GM23248 (cell line): Measurements from ENCODE around the gene HYKK. TPM values are rescaled to one million over a fixed set of nuclear protein-coding genes. Genes with fewer than 3 reads are reported as not detected.

Source experiments
- DNase-seq: peaks from one replicate; pipeline ENCODE4 v3.0.0-alpha.2; 2015
- H2AFZ ChIP-seq: fragments of 200-600 bp; sonication (generic); 2 replicates; pipeline ENCODE4 v1.6.1; 2016; ENCODE audit warnings: antibody characterized with exemption
- H3F3A ChIP-seq: fragments of 200-600 bp; sonication (generic); 2 replicates; pipeline ENCODE4 v1.6.1; 2016; ENCODE audit warnings: mild to moderate bottlenecking, antibody characterized with exemption, mixed run types; ENCODE audit not compliant: insufficient read depth
- H3K27ac ChIP-seq: fragments of 200-600 bp; sonication (generic); 2 replicates; pipeline ENCODE4 v1.5.1; 2016; ENCODE audit warnings: mild to moderate bottlenecking
- H3K27me3 ChIP-seq: fragments of 200-600 bp; sonication (generic); replicated peaks from 2 replicates; pipeline ENCODE4 v1.6.1; 2016; ENCODE audit warnings: mild to moderate bottlenecking; ENCODE audit not compliant: insufficient read depth
- H3K36me3 ChIP-seq: fragments of 200-600 bp; sonication (generic); 2 replicates; pipeline ENCODE4 v1.6.1; 2016; ENCODE audit warnings: low read depth, mild to moderate bottlenecking
- H3K4me1 ChIP-seq: fragments of 200-600 bp; sonication (generic); 2 replicates; pipeline ENCODE4 v1.6.1; 2016; ENCODE audit warnings: mild to moderate bottlenecking; ENCODE audit not compliant: insufficient read depth
- H3K4me2 ChIP-seq: fragments of 200-600 bp; sonication (generic); one replicate; pipeline ENCODE4 v1.6.1; 2016; ENCODE audit warnings: mild to moderate bottlenecking; ENCODE audit not compliant: unreplicated experiment
- H3K4me3 ChIP-seq: fragments of 200-600 bp; sonication (generic); 2 replicates; pipeline ENCODE4 v1.5.1; 2016; ENCODE audit warnings: mild to moderate bottlenecking
- H3K79me2 ChIP-seq: fragments of 200-600 bp; sonication (generic); 2 replicates; pipeline ENCODE4 v1.6.1; 2016; ENCODE audit warnings: mild to moderate bottlenecking; ENCODE audit not compliant: insufficient read depth
- H3K9ac ChIP-seq: fragments of 200-600 bp; sonication (generic); 2 replicates; pipeline ENCODE4 v1.6.1; 2016; ENCODE audit warnings: mild to moderate bottlenecking
- H3K9me2 ChIP-seq: fragments of 200-600 bp; sonication (generic); 2 replicates; pipeline ENCODE4 v1.6.1; 2016; ENCODE audit warnings: mixed run types, mild to moderate bottlenecking, moderate library complexity; ENCODE audit not compliant: insufficient read depth
- H3K9me3 ChIP-seq: fragments of 200-600 bp; sonication (generic); one replicate; pipeline ENCODE4 v1.6.1; 2017; ENCODE audit warnings: low read depth
- H4K20me1 ChIP-seq: fragments of 200-600 bp; sonication (generic); 2 replicates; pipeline ENCODE4 v1.6.0; 2016; ENCODE audit not compliant: insufficient read depth
- EZH2 ChIP-seq: fragments of 200-600 bp; sonication (generic); IDR thresholded peaks from 2 replicates; pipeline ENCODE4 v1.6.1; 2018; ENCODE audit warnings: antibody characterized with exemption, mild to moderate bottlenecking; ENCODE audit not compliant: insufficient read depth, poor library complexity, severe bottlenecking
- EZH2phosphoT487 ChIP-seq: fragments of 200-600 bp; sonication (generic); IDR thresholded peaks from 2 replicates; pipeline ENCODE4 v1.6.1; 2018; ENCODE audit warnings: antibody characterized with exemption, moderate library complexity, mild to moderate bottlenecking, low read depth; ENCODE audit not compliant: insufficient read depth
- WGBS, 2 experiments: methylation state at CpG; one replicate each; pipeline ENCODE4 v1.1.6; 2015 to 2017; ENCODE audit warnings: low lambda C conversion rate in 2 of 2, low coverage in 1 of 2; ENCODE audit errors: missing lambda C conversion rate in 2 of 2; 5-methylcytosine and 5-hydroxymethylcytosine counted together
- in situ Hi-C: fragments of 300-500 bp; cut with MboI; formaldehyde crosslinking; loops from 2 replicates; pipeline ENCODE4 v1.15.0; 2020
- polyA plus RNA-seq: library from polyadenylated mRNA; unstranded; fragments of >200 nt; fragmentation: Nextera tagmentation; extraction: Ambion mirVana; gene quantifications from 2 replicates; pipeline ENCODE4 v1.2.1, GENCODE V29; 2016
- total RNA-seq: library from RNA; depleted of rRNA; stranded (reverse); fragments of >200 nt; shearing (Covaris generic); gene quantifications from 2 replicates; pipeline ENCODE4 v1.2.3, GENCODE V29; 2014

The HYKK gene
- total and polyA plus RNA-seq, 2 experiments from 2014 or later, result 2.4 to 3.9 TPM

GRCh38 chr15:78477295-78477694, 30.1 kb upstream of the HYKK start:
- H3K9me2 ChIP-seq, result no peaks in the 10 kb centered on the region
- no peaks in the 10 kb centered on the region for H3K27me3 ChIP-seq
- WGBS, 2 experiments, result 62 to 69% methylated on average over 5 of the region's 5 CpGs
- H3K4me1 ChIP-seq, result no peaks in the 10 kb centered on the region
- no peak overlapping the region for H3K27ac ChIP-seq
- H3K9me3 ChIP-seq, result no peaks in the 10 kb centered on the region
- no peak for DNase-seq
- H3K4me3 ChIP-seq, result no peak overlapping the region
- peaks cover 15% of the 10 kb centered on the region; the same call in 1 of the 2 replicates for H3K79me2 ChIP-seq
- H4K20me1 ChIP-seq, result no peaks in the 10 kb centered on the region
- no peak overlapping the region for H3K9ac ChIP-seq
- peaks cover 60% of the 10 kb centered on the region for H3K36me3 ChIP-seq
- H3F3A ChIP-seq, result peaks cover 11% of the 10 kb centered on the region
- no peak for TF ChIP-seq EZH2phosphoT487
- no peak for TF ChIP-seq EZH2
- H3K4me2 ChIP-seq, result no peak overlapping the region
- in situ Hi-C loops, result no loop called here
- no peak overlapping the region for H2AFZ ChIP-seq

- no peaks in the 10 kb centered on the region for H3K4me1 ChIP-seq
- H3K27me3 ChIP-seq, result no peaks in the 10 kb centered on the region
- 90 to 98% methylated on average over 3 of the region's 3 CpGs for WGBS, 2 experiments
- no peaks in the 10 kb centered on the region for H4K20me1 ChIP-seq
- in situ Hi-C loops, result no loop called here
- peaks cover 60% of the 10 kb centered on the region for H3K36me3 ChIP-seq
- H3K27ac ChIP-seq, result no peak overlapping the region
- H3K79me2 ChIP-seq, result 0 out of 2 replicates have a peak, but pooled peaks cover 3% of the 10 kb centered on the region
- no peak overlapping the region for H3K9ac ChIP-seq
- no peak overlapping the region for H2AFZ ChIP-seq
- no peak for DNase-seq
- TF ChIP-seq EZH2 (no peak), EZH2phosphoT487 (no peak)
- H3K9me2 ChIP-seq, result no peaks in the 10 kb centered on the region
- peaks cover 15% of the 10 kb centered on the region for H3F3A ChIP-seq
- H3K9me3 ChIP-seq, result no peaks in the 10 kb centered on the region
- no peak overlapping the region for H3K4me3 ChIP-seq
- no peak overlapping the region for H3K4me2 ChIP-seq
Observed at GRCh38 chr15:78479650-78480049, 27.7 kb upstream of the HYKK start.

GRCh38 chr15:78481917-78482316, 25.5 kb upstream of the HYKK start:
- H2AFZ ChIP-seq, result no peak overlapping the region
- no peak overlapping the region for H3K27ac ChIP-seq
- H3K9me3 ChIP-seq, result no peaks in the 10 kb centered on the region
- no peak overlapping the region for H3K4me2 ChIP-seq
- DNase-seq, result no peak
- no peaks in the 10 kb centered on the region for H4K20me1 ChIP-seq
- WGBS, 2 experiments, result 96 to 97% methylated on average over 7 of the region's 7 CpGs
- no peak for TF ChIP-seq EZH2phosphoT487
- no peak for TF ChIP-seq EZH2
- no peaks in the 10 kb centered on the region for H3K79me2 ChIP-seq
- no peaks in the 10 kb centered on the region for H3K27me3 ChIP-seq
- peaks cover 66% of the 10 kb centered on the region for H3K36me3 ChIP-seq
- no peak overlapping the region for H3K4me3 ChIP-seq
- peaks cover 6% of the 10 kb centered on the region for H3K4me1 ChIP-seq
- H3F3A ChIP-seq, result peaks cover 35% of the 10 kb centered on the region
- in situ Hi-C loops, result no loop called here
- H3K9me2 ChIP-seq, result no peaks in the 10 kb centered on the region
- no peak overlapping the region for H3K9ac ChIP-seq

GRCh38 chr15:78492872-78493271, 14.5 kb upstream of the HYKK start:
- Histone ChIP-seq H2AFZ (no peak overlapping the region), H3K79me2 (peaks cover 6% of the 10 kb centered on the region; the same call in 1 of the 2 replicates), H3K4me2 (no peak overlapping the region), H4K20me1 (no peaks in the 10 kb centered on the region), H3K9me3 (no peaks in the 10 kb centered on the region), H3K9ac (no peak overlapping the region), H3K4me1 (no peaks in the 10 kb centered on the region), H3K36me3 (peaks cover 74% of the 10 kb centered on the region), H3K9me2 (no peaks in the 10 kb centered on the region), H3K27ac (0 out of 2 replicates have a peak overlapping the region, but pooled peaks have one; percentile 3), H3K27me3 (no peaks in the 10 kb centered on the region), H3F3A (peaks cover 7% of the 10 kb centered on the region; the same call in 1 of the 2 replicates), H3K4me3 (no peak overlapping the region)
- 59 to 76% methylated on average over 1 of the region's 1 CpG for WGBS, 2 experiments
- peak; percentile 37 for DNase-seq
- no peak for TF ChIP-seq EZH2phosphoT487
- no peak for TF ChIP-seq EZH2
- in situ Hi-C loops, result no loop called here

- Histone ChIP-seq H3K79me2 (no peaks in the 10 kb centered on the region), H3K9me3 (no peaks in the 10 kb centered on the region), H4K20me1 (0 out of 2 replicates have a peak, but pooled peaks cover 5% of the 10 kb centered on the region), H3F3A (peaks cover 25% of the 10 kb centered on the region), H3K27ac (no peak overlapping the region), H3K9ac (no peak overlapping the region), H3K4me3 (no peak overlapping the region), H3K9me2 (no peaks in the 10 kb centered on the region), H3K4me2 (no peak overlapping the region), H2AFZ (no peak overlapping the region), H3K36me3 (peaks cover 45% of the 10 kb centered on the region), H3K27me3 (no peaks in the 10 kb centered on the region), H3K4me1 (no peaks in the 10 kb centered on the region)
- no peak for TF ChIP-seq EZH2phosphoT487
- no peak for TF ChIP-seq EZH2
- 83 to 84% methylated on average over 4 of the region's 4 CpGs for WGBS, 2 experiments
- in situ Hi-C loops, result no loop called here
- no peak for DNase-seq
Observed at GRCh38 chr15:78501857-78502256, 5.5 kb upstream of the HYKK start.
